Kidney epithelial cell (primary cell): ENCODE measurements around the gene TIMM44. TPM values are rescaled to one million over a fixed set of nuclear protein-coding genes. Genes with fewer than 3 reads are reported as not detected.

Experiments used
- DNase-seq: peaks from one replicate; pipeline ENCODE4 v3.0.0-alpha.2; 2010; ENCODE audit warnings: low read depth
- H3K27me3 ChIP-seq: 2 replicates; pipeline ENCODE4 v1.6.0; 2011; ENCODE audit warnings: low read length; ENCODE audit not compliant: control insufficient read depth, insufficient read depth
- H3K36me3 ChIP-seq: 2 replicates; pipeline ENCODE4 v1.5.1; 2011; ENCODE audit warnings: low read length; ENCODE audit not compliant: control insufficient read depth, insufficient read depth
- H3K4me3 ChIP-seq: 2 replicates; pipeline ENCODE4 v1.5.1; 2011; ENCODE audit warnings: low read depth, mild to moderate bottlenecking, control low read depth, low read length
- total RNA-seq: library from RNA; depleted of rRNA; stranded (reverse); fragments of >200 nt; gene quantifications from 2 replicates; pipeline ENCODE4 v1.2.3, GENCODE V29; 2015
- TF ChIP-seq, protein P1 (sequence below): IDR thresholded peaks from 2 replicates; pipeline ENCODE4 v1.5.1; 2011; ENCODE audit warnings: mild to moderate bottlenecking, moderate library complexity, low read length, control low read depth, inconsistent platforms; ENCODE audit not compliant: insufficient read depth, poor library complexity, severe bottlenecking

Gene TIMM44
- total RNA-seq, 1 donor from 2014 or later: 83.9 TPM

DNA sequence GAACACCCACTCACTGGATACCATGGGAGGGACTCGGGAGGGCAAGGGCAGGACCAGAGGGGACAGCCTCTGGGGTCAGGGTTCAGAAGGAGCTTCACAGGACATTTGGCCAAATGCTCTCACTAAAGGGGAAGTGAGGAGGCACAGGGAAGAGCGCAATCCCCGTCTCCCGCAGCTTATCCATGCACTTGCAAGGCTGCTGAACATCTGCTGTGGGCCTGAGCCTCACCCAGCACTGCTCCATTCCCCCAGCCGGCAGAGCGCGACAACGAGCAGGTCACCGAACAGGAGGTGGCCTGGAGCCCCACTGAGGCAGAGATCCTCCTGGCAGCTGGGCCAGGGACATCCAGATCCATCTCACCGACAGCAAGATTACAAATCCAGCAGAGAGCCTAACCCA is 38.6 kb upstream of the TIMM44 start:
- DNase-seq: no peak
- Histone ChIP-seq H3K36me3 (peaks cover 4% of the 10 kb centered on the region), H3K4me3 (no peak overlapping the region), H3K27me3 (no peaks in the 10 kb centered on the region)
- TF ChIP-seq, protein P1, sequence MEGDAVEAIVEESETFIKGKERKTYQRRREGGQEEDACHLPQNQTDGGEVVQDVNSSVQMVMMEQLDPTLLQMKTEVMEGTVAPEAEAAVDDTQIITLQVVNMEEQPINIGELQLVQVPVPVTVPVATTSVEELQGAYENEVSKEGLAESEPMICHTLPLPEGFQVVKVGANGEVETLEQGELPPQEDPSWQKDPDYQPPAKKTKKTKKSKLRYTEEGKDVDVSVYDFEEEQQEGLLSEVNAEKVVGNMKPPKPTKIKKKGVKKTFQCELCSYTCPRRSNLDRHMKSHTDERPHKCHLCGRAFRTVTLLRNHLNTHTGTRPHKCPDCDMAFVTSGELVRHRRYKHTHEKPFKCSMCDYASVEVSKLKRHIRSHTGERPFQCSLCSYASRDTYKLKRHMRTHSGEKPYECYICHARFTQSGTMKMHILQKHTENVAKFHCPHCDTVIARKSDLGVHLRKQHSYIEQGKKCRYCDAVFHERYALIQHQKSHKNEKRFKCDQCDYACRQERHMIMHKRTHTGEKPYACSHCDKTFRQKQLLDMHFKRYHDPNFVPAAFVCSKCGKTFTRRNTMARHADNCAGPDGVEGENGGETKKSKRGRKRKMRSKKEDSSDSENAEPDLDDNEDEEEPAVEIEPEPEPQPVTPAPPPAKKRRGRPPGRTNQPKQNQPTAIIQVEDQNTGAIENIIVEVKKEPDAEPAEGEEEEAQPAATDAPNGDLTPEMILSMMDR: no peak

DNA sequence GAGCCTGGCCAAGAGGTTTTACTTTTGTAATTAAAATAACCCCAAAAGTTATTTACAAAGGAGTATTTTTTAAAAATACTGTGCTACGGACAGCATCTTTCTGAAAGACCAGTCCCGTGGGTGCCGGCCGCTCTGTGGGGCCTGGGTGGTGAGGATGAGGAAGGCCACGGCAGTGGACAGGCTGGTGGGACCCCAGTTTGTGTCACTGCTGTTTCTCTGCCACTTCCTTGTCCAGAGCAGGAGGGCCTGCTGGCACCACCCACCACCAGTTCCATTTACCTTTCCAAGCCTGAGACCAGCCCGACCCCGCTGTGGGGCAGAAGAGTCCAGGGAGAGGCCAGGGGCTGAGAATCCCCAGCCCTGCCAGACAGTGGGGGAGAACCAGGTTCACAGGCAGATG is 38.2 kb upstream of the TIMM44 start:
- DNase-seq: no peak
- TF ChIP-seq, protein P1: no peak
- H3K27me3 ChIP-seq: no peaks in the 10 kb centered on the region
- no peak overlapping the region for H3K4me3 ChIP-seq
- H3K36me3 ChIP-seq: peaks cover 4% of the 10 kb centered on the region

DNA sequence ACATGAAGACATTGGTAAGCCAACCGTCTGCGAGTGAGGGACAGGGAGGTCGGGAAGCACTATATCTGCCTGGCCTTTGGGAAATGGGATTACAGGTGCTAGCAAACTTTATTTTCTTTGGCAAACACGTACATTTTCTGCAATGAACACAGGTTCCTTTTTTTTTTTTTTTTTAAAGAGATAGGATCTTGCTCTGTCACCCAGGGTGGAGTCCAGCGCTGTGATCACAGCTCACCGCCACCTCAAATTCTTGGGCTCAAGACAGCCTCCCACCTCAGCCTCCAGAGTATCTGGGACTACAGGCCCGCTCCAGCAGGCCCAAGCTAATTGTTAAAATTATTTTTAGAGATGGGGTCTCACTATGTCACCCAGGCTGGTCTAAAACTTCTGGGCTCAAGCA is 37.7 kb upstream of the TIMM44 start:
- DNase-seq: no peak
- no peaks in the 10 kb centered on the region for H3K27me3 ChIP-seq
- TF ChIP-seq, protein P1: no peak
- H3K4me3 ChIP-seq: no peak overlapping the region
- H3K36me3 ChIP-seq: peaks cover 4% of the 10 kb centered on the region

DNA sequence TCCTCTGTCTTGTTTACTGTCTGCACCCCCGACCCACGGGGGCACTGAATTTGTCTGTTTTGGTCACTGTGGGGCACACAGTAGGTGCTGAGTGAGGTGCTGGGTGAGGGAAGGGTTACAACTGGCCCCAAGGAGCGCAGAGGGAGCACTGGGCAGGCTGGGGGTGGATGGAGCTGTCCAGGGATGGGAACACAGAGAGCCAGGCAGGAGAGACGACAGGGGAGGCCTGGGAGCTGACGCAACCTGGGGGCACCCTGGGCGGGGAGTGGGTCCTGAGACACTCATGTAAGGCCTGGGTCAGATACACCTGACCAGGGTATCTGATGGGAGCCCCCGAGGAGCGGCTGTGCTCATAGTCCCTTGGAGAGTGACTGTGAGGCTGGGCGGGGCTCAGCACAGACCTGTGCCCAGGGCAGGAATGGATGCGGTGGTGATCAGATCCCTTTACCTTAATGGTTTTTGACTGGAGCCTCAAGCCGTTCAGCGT is 37.2 kb upstream of the TIMM44 start:
- no peaks in the 10 kb centered on the region for H3K27me3 ChIP-seq
- peaks cover 4% of the 10 kb centered on the region for H3K36me3 ChIP-seq
- H3K4me3 ChIP-seq: no peak overlapping the region
- TF ChIP-seq, protein P1: no peak
- DNase-seq: no peak

DNA sequence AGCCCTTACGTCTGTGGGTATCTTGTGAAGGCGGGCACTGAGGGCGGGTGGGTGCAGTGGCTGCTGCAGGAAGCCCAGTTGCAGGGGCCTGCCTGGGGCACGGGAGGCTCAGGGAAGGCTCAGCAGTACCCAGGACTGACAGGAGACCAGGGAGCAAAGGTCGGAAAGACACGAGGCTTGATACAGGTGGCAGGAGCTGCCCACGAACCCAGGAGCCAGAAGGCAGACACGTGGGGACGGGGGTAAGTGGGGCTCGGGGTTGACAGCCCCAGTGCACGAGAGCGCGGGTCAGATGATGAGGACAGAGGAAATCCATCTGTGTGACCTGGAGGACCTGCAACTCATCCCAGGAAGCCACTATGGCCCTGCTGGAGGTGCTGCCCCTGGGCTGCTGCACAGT is 36.7 kb upstream of the TIMM44 start:
- TF ChIP-seq, protein P1: no peak
- peaks cover 4% of the 10 kb centered on the region for H3K36me3 ChIP-seq
- H3K27me3 ChIP-seq: no peaks in the 10 kb centered on the region
- DNase-seq: no peak
- no peak overlapping the region for H3K4me3 ChIP-seq

DNA sequence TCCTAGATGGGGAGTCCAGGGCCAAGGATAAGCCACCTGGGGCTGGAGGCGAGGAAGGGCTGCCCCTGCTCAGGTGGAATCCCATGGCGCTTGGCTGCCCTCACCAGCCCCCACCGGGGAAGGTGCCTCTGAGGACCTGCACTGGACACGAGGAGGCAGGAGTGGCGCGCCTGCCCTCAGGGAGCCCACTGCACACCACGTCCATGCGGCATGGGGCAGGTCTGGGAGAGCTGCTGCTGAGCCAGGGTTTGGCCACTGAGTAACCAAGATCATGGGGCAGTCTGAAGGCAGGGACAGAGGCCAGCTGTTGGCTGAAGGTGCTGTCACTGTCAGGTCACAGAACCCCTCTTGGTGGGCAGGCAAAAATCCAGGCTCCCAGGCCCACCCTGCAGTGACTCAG is 36.1 kb upstream of the TIMM44 start:
- DNase-seq: no peak

More for the DNA sequence above, 36.1 kb upstream of the TIMM44 start:
- H3K36me3 ChIP-seq: peaks cover 4% of the 10 kb centered on the region
- no peaks in the 10 kb centered on the region for H3K27me3 ChIP-seq
- TF ChIP-seq, protein P1: no peak
- H3K4me3 ChIP-seq: no peak overlapping the region
